GM12864 (cell line): ENCODE data around the gene NSMF.

Experiments
- DNase-seq: peaks from one replicate; pipeline ENCODE4 v3.0.0-alpha.2; 2011; ENCODE audit warnings: low read depth
- H3K4me3 ChIP-seq: 2 replicates; pipeline ENCODE4 v1.5.1; 2011; ENCODE audit warnings: mild to moderate bottlenecking, low read depth, low read length, control low read depth
- CTCF ChIP-seq: IDR thresholded peaks from 2 replicates; pipeline ENCODE4 v1.5.1; 2011; ENCODE audit warnings: low read depth, mild to moderate bottlenecking, moderate library complexity, low read length, control low read depth, inconsistent platforms; ENCODE audit errors: missing control alignments

NSMF gene

GRCh38 chr9:137429546-137429890 lies 29.6 kb downstream of the NSMF start:
- TF ChIP-seq CTCF = no peak

GRCh38 chr9:137428841-137429545 lies 30.1 kb downstream of the NSMF start:
- no peak overlapping the region for H3K4me3 ChIP-seq
- DNase-seq = no peak
- no peak for TF ChIP-seq CTCF

More at GRCh38 chr9:137429546-137429890, 29.6 kb downstream of the NSMF start:
- DNase-seq = no peak
- H3K4me3 ChIP-seq = no peak overlapping the region

- no peak for DNase-seq
- no peak overlapping the region for H3K4me3 ChIP-seq
- TF ChIP-seq CTCF = no peak
These were observed 30.9 kb downstream of the NSMF start for GRCh38 chr9:137428311-137428630.

DNA sequence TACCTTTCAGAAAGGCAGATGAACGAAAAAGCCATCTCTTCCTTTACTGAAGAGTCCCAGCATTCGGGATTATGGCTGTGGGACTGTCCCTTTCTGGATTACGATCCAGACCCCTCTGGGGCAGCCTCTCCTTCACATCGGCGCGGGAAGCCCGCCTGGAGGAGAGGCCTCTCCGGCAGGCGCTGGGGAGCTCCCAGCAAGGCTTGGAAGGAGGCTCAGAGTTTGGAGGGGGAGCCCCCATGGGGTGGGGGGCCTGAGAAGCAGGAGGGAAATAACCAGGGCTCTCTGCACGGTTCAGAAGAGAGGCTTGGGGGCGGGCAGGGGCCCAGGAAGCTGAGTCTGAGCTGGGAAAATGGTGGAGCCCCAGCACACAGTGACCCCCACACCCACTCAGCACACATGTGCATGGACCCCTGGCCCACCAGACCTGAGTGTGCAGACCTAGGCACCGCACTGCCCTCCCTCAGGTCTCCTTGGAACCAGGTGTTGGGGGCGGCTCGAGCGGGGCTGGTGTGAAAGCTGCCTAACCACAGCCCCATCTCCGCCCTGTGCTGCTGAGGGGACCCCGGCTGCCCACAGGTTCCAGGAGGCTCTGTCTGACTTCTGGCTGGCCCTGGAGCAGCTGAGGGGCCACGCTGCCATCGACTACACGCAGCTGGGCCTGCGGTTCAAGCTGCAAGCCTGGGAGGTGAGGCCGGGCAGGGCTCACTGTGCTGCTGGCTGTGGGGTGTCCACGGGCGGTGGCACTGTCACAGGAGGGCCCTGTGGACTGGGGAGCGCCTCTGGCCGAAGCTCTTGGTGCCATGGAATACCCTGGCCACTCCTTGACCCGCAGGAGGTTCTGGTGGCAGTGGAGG lies 31.5 kb downstream of the NSMF start:
- no peak for TF ChIP-seq CTCF
- H3K4me3 ChIP-seq = no peak overlapping the region
- DNase-seq = no peak

GRCh38 chr9:137426018-137426681 lies 33.0 kb downstream of the NSMF start:
- TF ChIP-seq CTCF = no peak
- DNase-seq = no peak
- no peak overlapping the region for H3K4me3 ChIP-seq

DNA sequence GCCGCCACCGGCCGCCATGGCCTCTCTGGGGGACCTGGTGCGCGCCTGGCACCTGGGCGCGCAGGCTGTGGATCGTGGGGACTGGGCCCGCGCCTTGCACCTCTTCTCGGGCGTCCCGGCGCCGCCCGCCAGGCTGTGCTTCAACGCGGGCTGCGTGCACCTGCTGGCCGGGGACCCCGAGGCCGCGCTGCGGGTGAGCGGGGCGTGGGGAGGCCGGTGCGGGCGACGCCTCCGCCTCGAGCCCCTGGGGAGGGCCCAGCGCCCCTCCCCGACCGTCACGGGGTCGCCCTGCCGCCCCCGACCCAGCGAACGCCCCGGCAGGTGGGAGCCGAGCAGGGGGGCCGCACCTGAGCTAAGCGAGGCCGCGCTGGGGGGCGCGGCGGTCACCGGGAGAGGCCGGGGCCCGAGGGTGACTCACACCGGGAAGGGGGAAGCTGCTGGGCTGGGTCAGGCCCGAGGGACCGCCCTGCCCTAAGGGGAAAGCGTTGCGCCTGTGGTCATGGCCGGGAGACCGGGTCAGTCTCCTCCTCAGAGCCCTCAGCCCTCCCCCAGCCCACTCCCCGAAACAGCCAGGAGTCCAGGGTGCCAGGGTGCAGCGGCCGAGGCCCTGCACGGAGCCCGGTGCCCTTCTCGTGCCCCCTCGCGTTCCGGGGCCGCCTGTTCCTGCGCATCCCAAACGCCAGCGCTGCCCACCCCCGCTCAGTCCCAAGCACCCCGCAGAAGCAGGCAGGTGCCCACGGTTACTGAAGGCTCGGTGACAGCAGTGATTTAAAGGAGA lies 35.4 kb downstream of the NSMF start:
- TF ChIP-seq CTCF = no peak
- no peak for DNase-seq
- H3K4me3 ChIP-seq = peak overlapping the region; percentile 50
